Measurements from ENCODE around the gene B4GALNT4.
"Not testable (repeated sequence)": the region's sequence is repeated elsewhere in the genome, so short reads cannot be mapped to it uniquely, and the experiment has no call there.

Gene B4GALNT4

GRCh38 chr11:375065-376025 is 6.0 kb downstream of the B4GALNT4 start:
- no peak for DNase-seq (ENCODE audit: low read depth)

- no peak for DNase-seq (ENCODE audit: low read depth)
These were observed 7.4 kb downstream of the B4GALNT4 start for GRCh38 chr11:376531-377173.

DNA sequence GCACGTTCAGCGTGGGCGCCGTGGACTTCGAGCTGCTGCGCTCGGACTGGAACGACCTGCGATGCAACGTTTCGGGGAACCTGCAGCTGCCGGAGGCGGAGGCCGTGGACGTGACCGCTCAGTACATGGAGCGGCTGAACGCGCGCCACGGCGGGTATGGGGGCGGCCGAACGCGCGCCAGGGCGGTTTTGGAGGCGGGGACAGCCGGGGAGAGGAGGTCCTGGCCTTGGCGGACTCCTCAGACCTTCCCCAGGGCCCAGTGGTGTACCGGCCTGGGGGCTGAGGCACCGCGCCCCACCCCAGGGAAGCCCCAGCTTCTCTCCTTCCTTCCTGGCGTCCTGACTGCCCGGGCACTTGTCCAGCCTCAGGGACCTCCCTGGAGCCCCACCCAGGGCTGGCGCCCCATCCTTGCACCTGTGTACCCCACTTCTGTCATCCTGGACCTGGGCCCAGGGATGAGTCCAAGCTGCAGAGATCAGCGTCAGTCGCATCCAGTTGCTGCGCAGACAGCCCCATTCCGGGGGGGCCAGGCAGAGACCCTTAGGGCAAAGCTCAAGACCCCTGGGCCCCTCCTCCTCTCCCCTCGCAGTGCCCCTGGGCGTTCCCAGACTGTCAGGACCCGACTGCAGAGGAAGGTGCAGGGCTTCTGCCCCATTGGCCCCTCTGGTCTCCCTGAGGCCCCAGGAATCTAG is 8.0 kb downstream of the B4GALNT4 start:
- DNase-seq (ENCODE audit: low read depth), result no peak

DNA sequence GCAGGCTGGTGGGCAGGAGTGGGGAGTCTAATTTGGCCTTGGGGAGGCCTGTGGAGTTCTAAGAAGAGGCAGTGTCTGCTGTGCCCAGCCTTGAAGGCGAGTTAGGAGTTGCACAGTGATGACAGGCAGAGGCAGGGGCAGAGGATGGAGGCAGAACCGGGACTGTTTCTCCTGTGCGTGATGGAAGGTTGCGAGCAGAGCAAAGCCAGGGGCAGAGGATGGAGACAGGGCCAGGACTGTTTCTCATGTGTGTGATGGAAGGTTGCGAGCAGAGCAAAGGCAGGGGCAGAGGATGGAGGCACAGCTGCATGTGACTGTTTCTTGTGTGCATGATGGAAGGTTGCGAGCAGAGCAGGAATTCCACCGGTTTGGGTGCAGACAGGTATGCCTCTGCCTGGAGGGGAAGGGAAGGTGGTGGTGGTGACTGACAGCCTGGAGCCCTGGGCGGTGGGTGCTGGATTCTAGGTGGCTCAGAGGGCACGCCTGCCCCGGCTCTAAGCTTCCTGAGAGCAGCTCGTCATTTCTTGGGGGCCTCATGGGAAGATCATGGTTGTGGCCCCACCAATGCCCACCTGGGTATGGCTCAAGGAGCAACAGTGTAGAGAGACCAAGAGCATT is 8.7 kb downstream of the B4GALNT4 start:
- DNase-seq (ENCODE audit: low read depth), result no peak

GRCh38 chr11:379205-380094 is 10.2 kb downstream of the B4GALNT4 start:
- DNase-seq (ENCODE audit: low read depth), result no peak

GRCh38 chr11:380095-380480 is 10.8 kb downstream of the B4GALNT4 start:
- DNase-seq (ENCODE audit: low read depth), result no peak

DNA sequence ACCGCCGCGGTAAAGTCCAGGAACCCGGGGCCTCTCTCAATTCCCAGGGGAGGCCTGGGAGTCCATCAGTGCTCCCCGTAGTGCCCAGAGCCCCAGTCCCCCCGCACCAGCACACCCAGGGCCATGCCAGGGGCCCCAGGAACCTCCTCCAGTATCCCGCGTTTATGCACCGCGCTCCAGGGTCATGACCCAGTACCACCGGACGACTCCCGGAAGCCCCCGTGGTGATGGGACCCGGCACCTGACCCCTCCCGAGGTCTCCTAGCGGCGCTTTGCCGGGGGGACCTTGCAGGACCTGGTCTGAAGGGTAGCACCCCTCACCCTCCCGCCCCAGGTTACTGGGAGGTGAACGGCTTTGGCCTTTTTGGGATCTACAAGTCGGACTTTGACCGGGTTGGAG is 11.2 kb downstream of the B4GALNT4 start:
- DNase-seq (ENCODE audit: low read depth), result no peak

DNA sequence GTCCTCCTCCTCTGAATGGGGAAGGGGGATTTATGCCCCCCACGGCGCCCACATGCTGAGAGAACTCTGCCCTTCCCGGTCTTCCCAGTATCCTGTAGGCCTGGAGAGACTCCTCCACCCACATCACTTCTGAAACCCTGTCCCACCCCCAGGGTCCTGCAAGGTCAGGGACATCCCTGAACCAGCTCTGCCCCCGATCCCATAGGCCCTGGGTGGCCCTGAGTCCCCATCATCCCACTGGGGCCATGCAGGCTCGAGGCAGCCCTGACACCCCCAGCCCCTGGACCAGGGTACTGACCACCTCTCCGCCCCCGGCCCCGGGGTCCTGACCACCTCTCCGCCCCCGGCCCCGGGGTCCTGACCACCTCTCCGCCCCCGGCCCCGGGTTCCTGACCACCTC is 11.7 kb downstream of the B4GALNT4 start:
- no peak for DNase-seq (ENCODE audit: low read depth)

DNA sequence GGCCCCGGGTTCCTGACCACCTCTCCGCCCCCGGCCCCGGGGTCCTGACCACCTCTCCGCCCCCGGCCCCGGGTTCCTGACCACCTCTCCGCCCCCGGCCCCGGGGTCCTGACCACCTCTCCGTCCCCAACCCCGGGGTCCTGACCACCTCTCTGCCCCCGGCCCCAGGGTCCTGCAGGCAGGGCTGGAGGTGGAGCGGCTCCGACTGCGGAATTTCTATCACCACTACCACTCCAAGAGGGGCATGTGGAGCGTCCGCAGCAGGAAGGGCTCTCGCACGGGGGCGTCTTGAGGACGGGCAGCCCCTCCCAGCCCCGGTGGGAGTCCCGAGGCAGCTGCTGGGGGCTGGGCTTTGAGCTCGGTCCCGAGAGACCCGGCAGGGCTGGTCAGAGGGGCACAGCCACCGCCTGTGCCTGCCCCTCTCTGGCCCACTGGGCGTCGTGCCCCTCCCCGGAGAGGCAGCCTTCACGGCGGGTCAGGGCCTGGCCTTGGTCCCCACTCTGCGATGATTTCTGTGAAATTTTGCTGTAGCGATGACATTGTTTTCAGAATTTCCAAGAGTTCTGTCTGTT is 12.3 kb downstream of the B4GALNT4 start:
- no peak for DNase-seq (ENCODE audit: low read depth)

DNA sequence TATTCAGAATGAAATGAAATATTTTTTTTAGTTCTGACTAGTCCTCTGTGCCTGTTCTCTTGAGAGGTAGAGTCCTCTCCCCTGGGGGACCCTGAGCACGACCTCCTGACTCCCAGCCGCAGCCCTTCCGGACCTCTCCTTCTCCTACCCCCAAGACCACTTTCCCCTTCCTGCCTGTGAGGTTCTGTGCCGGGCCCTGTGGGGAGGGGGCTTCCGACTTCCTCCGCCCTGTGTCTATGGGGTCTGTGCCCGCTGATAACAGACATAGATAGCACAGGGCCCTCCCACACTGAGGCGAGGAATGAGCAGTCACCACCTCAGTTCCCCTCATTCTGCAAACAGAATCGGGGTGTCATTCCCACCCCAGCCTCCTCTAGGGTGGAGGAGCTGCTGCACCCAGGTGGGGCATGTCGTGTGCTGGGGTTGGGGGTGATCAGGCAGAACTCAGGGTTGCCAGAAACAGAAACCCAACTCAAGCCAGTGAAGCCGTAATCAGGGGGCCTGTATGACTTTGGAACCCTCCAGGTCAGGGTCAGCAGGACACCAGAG is 12.9 kb downstream of the B4GALNT4 start:
- DNase-seq (ENCODE audit: low read depth), result no peak

GRCh38 chr11:383431-383830 is 14.1 kb downstream of the B4GALNT4 start:
- no peak for DNase-seq (ENCODE audit: low read depth)

DNA sequence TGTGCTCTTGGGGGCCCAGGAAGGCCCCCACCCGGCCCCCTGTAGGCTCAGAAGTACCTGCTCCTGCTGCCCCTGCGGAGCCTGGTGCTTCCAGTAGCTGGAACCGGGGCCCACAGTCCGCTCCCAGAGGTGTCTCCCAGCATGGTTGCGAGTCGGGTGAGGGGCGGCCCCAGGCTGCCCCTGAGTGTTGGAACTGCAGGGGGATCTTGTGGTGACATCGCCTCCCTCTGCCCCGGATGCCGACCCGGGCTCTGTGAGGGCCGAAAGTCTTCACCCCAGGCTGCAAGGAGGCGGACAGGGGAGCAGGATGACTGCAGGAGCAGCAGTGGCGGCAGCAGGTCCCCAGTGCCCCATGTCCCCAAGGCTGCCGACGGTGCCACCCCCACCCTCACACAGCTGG is 15.2 kb downstream of the B4GALNT4 start:
- DNase-seq (ENCODE audit: low read depth), result no peak

DNA sequence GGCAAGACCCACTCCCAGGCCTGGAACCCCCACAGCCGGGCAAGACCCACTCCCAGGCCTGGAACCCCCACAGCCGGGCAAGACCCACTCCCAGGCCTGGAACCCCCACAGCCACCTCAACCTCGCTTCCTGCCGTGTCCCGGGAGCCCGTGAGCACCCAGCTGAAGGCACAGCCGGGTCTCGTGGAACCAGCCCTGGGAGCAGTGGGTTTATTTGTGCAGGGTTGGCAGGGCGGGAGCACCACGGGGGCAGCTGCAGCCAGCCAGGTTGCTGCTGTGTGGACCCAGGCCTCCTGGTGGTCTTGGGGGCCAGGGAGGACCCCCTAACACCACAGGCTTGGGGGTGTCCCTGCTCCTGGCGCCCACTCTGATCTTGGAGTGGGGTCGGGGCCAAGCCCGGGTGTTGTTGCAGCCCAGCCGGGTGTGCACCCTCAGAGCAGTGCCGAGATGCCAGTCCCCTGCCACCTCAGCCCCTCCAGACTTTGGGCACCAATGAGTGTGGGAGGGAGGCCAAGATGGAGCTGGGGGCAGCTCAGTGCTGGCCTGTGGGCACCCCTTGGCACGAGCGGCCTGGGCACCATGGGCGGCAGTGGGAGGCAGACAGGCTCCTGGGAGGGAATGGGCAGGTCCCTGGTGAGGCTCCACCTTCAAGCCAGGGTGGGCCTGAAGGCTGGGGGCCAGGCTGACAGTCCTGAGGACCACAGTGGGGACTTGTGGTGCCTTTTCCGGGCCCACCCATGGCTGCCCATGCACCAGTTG is 16.5 kb downstream of the B4GALNT4 start:
- DNase-seq (ENCODE audit: low read depth), result no peak

DNA sequence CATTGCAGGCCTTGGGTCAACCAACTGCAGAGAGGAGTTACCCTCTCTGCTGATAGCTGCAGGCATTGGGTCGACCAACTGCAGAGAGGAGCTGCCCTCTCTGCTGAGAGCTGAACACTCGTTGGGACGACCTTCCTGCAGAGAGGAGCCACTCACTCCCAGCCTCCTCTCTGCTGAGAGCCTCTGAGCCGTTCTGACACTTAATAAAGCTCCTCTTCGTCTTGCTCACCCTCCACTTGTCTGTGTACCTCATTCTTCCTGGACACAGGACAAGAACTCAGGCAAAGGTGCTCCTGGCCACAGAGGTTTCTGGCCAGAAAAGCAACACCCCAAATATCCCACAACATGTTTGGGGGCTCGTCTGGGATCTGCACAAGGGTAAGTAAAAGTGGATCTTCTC is 17.2 kb downstream of the B4GALNT4 start:
- DNase-seq (ENCODE audit: low read depth), result no peak

- no peak for DNase-seq (ENCODE audit: low read depth)
These were observed 18.0 kb downstream of the B4GALNT4 start for GRCh38 chr11:387193-387793.

GRCh38 chr11:389369-389768 is 20.1 kb downstream of the B4GALNT4 start:
- DNase-seq (ENCODE audit: low read depth), result not testable (repeated sequence)

- DNase-seq (ENCODE audit: low read depth), result no peak
These were observed 20.9 kb downstream of the B4GALNT4 start for GRCh38 chr11:390175-390574.

GRCh38 chr11:391117-392017 is 22.1 kb downstream of the B4GALNT4 start:
- no peak for DNase-seq (ENCODE audit: low read depth)
